Suprapubic skin (tissue), 4 donors: ENCODE measurements around the gene TRIM65.

Experiments used
- CTCF ChIP-seq, 2 donors: fragments of 200-600 bp in 1 of 2; fragments of 450-650 bp in 1 of 2; sonication (generic) in 1 of 2; IDR thresholded peaks; one replicate each; pipeline ENCODE4 v1.5.1; 2016 to 2019; ENCODE audit warnings: antibody characterized with exemption in 2 of 2, mild to moderate bottlenecking in 1 of 2, moderate library complexity in 1 of 2
- EP300 ChIP-seq: sonication (generic); formaldehyde crosslinking; IDR thresholded peaks from one replicate; pipeline ENCODE4 v1.6.1; 2017; ENCODE audit warnings: antibody characterized with exemption
- POLR2A ChIP-seq, 2 donors: fragments of 450-650 bp; IDR thresholded peaks; one replicate each; pipeline ENCODE4 v1.6.1; 2017; ENCODE audit warnings: antibody characterized with exemption in 2 of 2, mild to moderate bottlenecking in 2 of 2, moderate library complexity in 2 of 2
- POLR2AphosphoS5 ChIP-seq, 3 donors: sonication (generic); formaldehyde crosslinking; IDR thresholded peaks; one replicate each; pipeline ENCODE4 v1.6.1; 2017; ENCODE audit warnings: antibody characterized with exemption in 3 of 3

DNA sequence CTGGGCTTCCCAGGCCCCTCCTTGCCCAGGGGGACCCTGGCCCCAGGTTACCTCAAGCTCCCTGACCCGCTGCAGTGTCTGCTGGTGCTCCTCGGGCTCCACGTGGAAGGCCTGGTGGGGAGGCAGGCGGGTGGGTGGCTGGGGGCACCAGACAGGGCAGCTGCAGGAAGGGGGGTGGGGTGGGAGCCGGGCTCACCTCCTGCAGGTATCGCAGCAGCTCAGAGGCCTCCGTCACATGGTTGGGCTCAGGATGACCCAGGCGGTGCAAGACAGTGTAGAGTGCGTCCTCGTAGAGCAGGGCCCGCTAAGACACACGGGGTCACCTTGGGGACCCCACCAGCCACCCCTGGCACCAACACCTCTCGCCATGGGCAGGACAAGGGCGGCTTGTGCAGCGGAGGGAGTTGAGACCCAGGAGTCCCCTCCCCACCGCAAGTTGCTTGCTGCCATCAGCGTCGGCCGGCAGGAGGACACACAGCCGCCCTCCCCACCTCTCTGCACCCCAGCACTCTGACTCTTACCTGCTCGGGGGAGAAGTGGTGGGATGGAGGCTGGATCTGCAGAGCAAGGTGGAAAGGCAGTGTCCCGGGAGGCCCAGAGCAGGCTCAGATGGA lies 53.7 kb downstream of the TRIM65 start:
- TF ChIP-seq POLR2A (IDR thresholded peaks at IDR 0.05) (no peak), CTCF (IDR thresholded peaks at IDR 0.05) (no peak), POLR2AphosphoS5 (IDR thresholded peaks at IDR 0.05) (no peak), EP300 (no peak)
